ENCODE results near the gene RBMS1.

RBMS1 gene

GRCh38 chr2:160474319-160474645, 19.3 kb downstream of the RBMS1 start:
- Histone ChIP-seq H3K9ac (ENCODE audit: low read length) (no peak overlapping the region), H3K79me2 (ENCODE audit: low read length) (peaks cover 9% of the 10 kb centered on the region), H3K27me3 (replicated peaks; ENCODE audit: insufficient read depth, low read length) (no peaks in the 10 kb centered on the region), H3K27ac (ENCODE audit: low read length) (no peak overlapping the region), H3K4me1 (ENCODE audit: low read length) (no peaks in the 10 kb centered on the region), H3F3A (ENCODE audit: insufficient read depth, low read length) (no peaks in the 10 kb centered on the region), H4K20me1 (ENCODE audit: insufficient read depth, low read length) (no peaks in the 10 kb centered on the region), H3K36me3 (replicated peaks; ENCODE audit: insufficient read depth, low read length) (no peaks in the 10 kb centered on the region), H3K4me3 (ENCODE audit: low read length) (no peak overlapping the region), H3K9me3 (replicated peaks; ENCODE audit: insufficient read depth, low read length) (no peaks in the 10 kb centered on the region), H3K4me2 (ENCODE audit: low read depth, low read length) (no peak overlapping the region), H3K9me2 (replicated peaks; ENCODE audit: insufficient read depth, low read length) (no peaks in the 10 kb centered on the region), H2AFZ (ENCODE audit: low read length) (no peak overlapping the region)
- TF ChIP-seq EZH2phosphoT487 (IDR thresholded peaks at IDR 0.05; ENCODE audit: low read length), result no peak
- no peak for TF ChIP-seq CTCF (IDR thresholded peaks at IDR 0.05; ENCODE audit: low read length)
- no peak for TF ChIP-seq EZH2 (optimal IDR thresholded peaks at IDR 0.05; ENCODE audit: low read depth, low read length)
- no peak for DNase-seq

- Histone ChIP-seq H3K9ac (ENCODE audit: low read length) (no peak overlapping the region), H3K4me3 (ENCODE audit: low read length) (no peak overlapping the region), H3K4me1 (ENCODE audit: low read length) (no peaks in the 10 kb centered on the region), H3K27me3 (replicated peaks; ENCODE audit: insufficient read depth, low read length) (no peaks in the 10 kb centered on the region), H3K9me3 (replicated peaks; ENCODE audit: insufficient read depth, low read length) (no peaks in the 10 kb centered on the region), H3F3A (ENCODE audit: insufficient read depth, low read length) (no peaks in the 10 kb centered on the region), H3K27ac (ENCODE audit: low read length) (no peak overlapping the region), H3K79me2 (ENCODE audit: low read length) (peaks cover 9% of the 10 kb centered on the region), H3K36me3 (replicated peaks; ENCODE audit: insufficient read depth, low read length) (no peaks in the 10 kb centered on the region), H3K4me2 (ENCODE audit: low read depth, low read length) (no peak overlapping the region), H2AFZ (ENCODE audit: low read length) (no peak overlapping the region), H4K20me1 (ENCODE audit: insufficient read depth, low read length) (no peaks in the 10 kb centered on the region), H3K9me2 (replicated peaks; ENCODE audit: insufficient read depth, low read length) (no peaks in the 10 kb centered on the region)
- DNase-seq, result no peak
- TF ChIP-seq EZH2 (optimal IDR thresholded peaks at IDR 0.05; ENCODE audit: low read depth, low read length) (no peak), CTCF (IDR thresholded peaks at IDR 0.05; ENCODE audit: low read length) (no peak), EZH2phosphoT487 (IDR thresholded peaks at IDR 0.05; ENCODE audit: low read length) (no peak)
Observed at GRCh38 chr2:160473468-160474318, 19.9 kb downstream of the RBMS1 start.

- Histone ChIP-seq H4K20me1 (ENCODE audit: insufficient read depth, low read length) (no peaks in the 10 kb centered on the region), H3K4me2 (ENCODE audit: low read depth, low read length) (no peak overlapping the region), H3K27ac (ENCODE audit: low read length) (no peak overlapping the region), H3K9me3 (replicated peaks; ENCODE audit: insufficient read depth, low read length) (no peaks in the 10 kb centered on the region), H3K27me3 (replicated peaks; ENCODE audit: insufficient read depth, low read length) (no peaks in the 10 kb centered on the region), H2AFZ (ENCODE audit: low read length) (no peak overlapping the region), H3K79me2 (ENCODE audit: low read length) (peaks cover 5% of the 10 kb centered on the region; the same call in 1 of the 2 replicates), H3F3A (ENCODE audit: insufficient read depth, low read length) (no peaks in the 10 kb centered on the region), H3K4me3 (ENCODE audit: low read length) (no peak overlapping the region), H3K36me3 (replicated peaks; ENCODE audit: insufficient read depth, low read length) (no peaks in the 10 kb centered on the region), H3K9ac (ENCODE audit: low read length) (no peak overlapping the region), H3K9me2 (replicated peaks; ENCODE audit: insufficient read depth, low read length) (no peaks in the 10 kb centered on the region), H3K4me1 (ENCODE audit: low read length) (no peaks in the 10 kb centered on the region)
- DNase-seq, result no peak
- TF ChIP-seq EZH2phosphoT487 (IDR thresholded peaks at IDR 0.05; ENCODE audit: low read length) (no peak), EZH2 (optimal IDR thresholded peaks at IDR 0.05; ENCODE audit: low read depth, low read length) (no peak), CTCF (IDR thresholded peaks at IDR 0.05; ENCODE audit: low read length) (no peak)
Observed at GRCh38 chr2:160472839-160473251, 20.8 kb downstream of the RBMS1 start.

Data from MM.1S (cell line).